Stimulated activated naive CD8-positive, alpha-beta T cell treated with anti-CD3 and anti-CD28 coated beads, Interleukin-15, Interleukin-2, amounts not matched to agents 100 U/mL and 50 U/mL, for 24 hours (primary cell): ENCODE measurements around the gene MYH13.
A peak's percentile ranks its signal among the peaks of the same experiment; 100 is the strongest.

Experiments used
- ATAC-seq: fragments of 150-1000 bp; cut with Tn5 transposase; one replicate; pipeline ENCODE4 v1.10.0; 2021
- DNase-seq: peaks from one replicate; pipeline ENCODE4 v3.0.0; 2021

MYH13 gene

DNA sequence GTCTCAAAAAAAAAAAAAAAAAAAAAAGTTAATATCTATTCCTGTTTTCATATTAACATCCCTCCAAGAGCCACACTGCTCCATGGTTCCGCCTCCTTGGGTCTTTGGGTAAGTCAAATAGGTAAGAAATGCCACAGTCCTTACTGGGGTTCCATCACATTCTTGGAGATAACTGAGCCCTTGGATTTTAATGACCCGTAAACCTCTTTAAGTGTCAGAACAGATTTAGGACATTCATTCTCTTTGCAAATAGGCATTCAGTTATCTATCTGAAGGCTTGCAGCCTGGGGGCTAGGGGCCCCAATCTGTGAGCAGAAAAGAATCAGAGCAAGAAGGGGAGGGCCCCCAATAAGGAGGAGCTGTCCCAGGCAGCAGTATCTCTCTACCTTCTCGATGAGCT lies 28.0 kb downstream of the MYH13 start:
- DNase-seq (no peak), ATAC-seq (no peak)

DNA sequence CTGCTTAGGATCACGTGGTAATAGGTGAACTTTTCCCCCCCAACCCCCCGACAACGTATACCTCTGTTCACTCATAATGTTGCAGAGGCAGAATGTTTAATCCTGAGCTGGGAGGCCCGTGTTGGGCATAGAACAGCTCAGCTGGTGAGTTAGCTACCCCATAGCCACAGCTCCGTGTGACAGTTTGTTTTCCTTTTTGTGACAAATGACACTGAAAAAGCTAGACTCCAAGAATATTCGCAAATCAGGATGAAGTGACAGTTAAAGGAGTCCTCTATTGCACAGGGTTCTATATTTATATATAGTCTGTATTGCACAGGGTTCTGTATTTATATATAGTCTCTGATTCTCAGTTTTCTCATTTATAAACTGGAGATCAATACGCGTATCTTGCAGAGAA lies 33.8 kb downstream of the MYH13 start:
- DNase-seq (no peak), ATAC-seq (no peak)

DNA sequence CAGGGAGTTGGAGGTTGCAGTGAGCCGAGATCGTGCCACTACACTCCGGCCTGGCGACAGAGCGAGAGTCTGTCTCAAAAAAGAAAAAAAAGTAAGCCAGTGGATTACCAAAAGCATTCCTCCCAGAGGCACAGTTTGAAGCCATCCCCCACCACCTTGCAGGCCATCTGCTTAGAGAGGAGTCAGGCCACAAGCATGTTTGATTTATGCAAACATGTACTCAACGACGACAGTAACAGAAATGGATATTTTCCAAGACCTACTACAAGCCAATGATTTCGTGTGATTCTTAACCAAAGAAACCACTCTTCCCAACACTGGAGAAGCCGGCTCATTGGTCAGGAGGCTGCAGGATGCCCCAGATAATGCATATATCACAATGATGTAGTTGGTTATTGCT lies 34.8 kb downstream of the MYH13 start:
- DNase-seq (no peak), ATAC-seq (no peak)

DNA sequence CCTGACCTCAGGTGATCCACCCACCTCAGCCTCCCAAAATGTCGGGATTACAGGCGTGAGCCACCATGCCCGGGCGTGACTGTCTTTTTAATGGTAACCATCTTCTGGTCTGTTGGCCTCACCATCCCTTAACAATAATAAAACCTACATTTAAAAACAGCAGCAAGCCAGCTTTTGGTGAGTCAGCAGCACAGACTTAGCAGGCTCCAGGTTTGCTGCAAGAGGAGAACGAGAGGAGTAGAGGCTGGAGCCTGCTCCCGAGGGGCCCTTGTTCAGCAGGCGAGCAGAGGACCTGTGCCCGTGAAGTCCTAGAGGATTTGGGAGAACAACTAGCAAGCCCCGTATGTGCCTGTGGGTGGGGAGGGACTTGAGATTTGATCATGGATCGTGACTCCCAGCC lies 35.7 kb downstream of the MYH13 start:
- ATAC-seq (no peak), DNase-seq (no peak)

DNA sequence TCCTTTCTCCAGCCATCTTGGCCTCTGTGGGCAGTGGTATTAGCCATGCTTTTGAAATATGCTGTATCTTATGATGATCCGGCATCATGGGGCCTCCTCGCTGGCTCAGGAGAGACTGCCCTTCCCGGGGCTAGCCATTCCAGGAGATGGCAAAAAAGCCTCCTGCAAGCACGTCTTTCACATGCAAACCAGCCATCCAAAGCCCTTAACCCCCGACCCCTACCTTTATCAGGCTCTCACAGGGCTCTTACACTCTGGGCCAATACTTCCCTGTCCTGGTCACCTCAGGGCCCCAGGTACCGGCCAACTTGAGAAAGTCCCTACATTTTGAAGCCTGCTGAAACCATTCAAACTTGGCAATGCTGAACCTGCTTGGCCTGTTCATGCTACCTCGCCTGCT lies 36.4 kb downstream of the MYH13 start:
- ATAC-seq, result no peak
- DNase-seq, result no peak

DNA sequence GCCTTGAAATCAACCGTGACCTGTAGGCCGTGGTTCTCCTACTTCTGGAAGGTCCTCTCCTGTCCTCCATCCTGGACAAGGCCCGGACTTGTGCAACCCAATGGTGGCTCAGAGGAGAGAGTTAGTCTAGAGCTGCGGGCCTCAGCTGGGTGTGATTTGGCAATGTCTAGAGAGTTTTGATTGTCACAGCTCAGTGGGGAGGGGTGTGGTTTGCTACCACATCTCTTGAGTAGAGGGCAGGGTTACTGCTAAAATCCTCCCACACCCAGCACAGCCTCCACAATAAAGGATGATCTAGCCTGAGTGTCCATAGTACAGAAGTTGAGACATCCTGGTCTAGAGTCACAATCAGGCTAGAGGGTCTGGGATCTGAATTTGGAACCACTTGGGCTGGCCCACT lies 40.3 kb downstream of the MYH13 start:
- ATAC-seq (no peak), DNase-seq (no peak)

DNA sequence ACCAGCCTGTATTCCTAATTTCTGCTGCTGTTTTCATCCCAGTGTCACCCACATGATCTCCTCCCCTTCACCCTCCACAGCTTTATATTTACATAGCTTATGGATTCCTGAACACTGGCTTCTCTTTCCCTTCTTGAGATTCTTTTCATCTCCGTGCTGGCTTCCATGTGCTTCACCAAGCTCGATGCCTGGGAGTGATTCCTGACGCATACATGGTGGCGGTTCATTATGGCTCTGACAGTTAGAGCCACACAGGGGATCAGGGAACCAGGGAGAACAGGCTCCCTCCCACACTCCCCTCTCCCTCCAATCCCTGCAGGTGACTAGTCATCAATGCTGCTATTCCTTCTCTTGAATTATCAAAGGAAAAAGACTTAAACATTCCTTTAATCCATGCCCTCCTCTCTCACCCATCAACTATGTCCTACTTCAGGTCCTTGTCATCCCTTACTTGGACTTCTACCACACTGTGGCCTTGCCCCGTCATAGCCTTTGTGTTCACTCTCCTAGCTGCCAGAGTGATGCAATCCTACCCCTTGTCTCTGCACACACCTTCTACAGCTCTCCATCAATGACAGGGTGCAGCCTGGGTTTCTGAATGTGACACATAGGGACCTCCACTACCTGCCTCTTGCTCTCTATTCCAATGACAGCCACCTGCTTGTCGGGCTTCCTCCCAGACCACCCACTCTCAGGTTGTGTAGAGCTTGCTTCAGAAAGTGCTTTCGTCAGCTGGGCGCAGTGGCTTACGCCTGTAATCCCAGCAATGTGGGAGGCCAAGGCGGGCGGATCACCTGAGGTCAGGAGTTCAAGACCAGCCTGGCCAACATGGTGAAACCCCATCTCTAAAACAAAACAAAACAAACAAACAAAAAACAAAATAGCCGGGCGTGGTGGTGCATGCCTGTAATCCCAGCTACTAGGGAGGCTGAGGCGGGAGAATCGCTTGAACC lies 43.6 kb downstream of the MYH13 start:
- ATAC-seq, result no peak
- no peak for DNase-seq

DNA sequence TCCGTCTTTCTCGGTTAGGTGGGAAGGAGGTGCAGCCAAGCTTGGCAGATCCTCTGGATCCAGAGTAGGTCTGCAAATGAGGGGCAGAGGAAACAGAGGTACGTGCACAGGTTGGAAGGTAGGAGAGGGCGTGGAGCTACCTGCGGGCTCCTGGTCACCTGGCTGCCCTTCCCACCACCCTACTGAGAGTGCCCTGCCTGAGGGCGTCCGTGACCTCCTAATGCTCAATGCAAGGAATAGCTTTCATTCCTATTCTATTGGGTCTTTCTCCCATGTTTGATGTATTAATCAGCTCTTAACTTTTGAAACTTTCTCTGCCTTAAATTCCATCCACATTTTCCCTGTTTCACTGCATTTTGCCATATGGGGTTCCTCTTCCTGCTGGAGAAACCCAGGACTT lies 44.6 kb downstream of the MYH13 start:
- DNase-seq, result no peak
- no peak for ATAC-seq

DNA sequence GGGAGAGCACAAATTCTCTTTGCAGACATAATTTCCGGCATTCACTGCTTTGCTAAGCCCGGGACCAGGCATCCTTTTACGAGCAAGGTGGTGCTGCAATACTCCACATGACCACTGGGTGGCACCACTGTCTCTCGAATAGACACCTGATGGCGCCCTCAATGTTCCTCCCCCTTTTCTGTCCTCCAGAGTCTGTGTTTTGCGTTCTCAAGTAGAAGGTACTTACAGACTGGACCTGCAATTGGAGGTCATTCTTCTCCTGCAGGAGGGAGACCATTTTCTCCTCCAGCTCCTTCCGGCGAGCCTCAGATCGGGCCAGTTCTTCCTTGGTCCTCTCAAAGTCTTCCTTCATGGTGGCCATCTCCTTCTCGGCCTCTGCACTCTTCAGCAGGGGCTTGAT lies 45.2 kb downstream of the MYH13 start:
- ATAC-seq, result peak; percentile 51
- peak; percentile 82 for DNase-seq

DNA sequence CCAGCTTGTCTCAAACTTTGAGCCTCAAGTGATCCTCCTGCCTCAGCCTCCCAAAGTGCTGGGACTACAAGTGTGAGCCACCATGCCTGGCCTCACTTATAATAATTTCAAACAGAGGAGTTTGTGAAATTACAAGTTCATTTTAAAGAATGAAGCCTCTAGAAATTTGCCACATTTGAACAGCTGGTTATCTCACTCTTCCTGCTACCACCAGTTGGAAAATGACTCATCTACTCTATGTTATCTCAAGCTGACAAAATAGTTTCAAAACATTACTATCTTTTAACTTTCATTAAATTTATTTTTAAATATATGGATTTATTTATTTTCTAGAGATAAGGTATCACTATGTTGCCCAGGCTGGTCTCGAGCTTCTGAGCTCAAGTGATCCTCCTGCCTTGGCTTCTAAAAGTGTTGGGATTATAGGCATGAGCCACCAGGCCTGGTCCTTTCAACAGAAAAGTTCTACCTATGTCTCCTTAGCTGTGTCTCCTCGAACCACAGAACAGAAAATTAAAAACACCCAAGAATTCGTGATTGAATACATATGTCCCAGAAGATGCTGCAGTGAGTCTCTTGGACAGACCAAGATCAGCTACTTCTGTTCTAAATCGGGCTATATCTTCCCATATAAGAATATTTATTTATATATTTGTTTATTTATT lies 47.6 kb downstream of the MYH13 start:
- DNase-seq (no peak), ATAC-seq (no peak)

DNA sequence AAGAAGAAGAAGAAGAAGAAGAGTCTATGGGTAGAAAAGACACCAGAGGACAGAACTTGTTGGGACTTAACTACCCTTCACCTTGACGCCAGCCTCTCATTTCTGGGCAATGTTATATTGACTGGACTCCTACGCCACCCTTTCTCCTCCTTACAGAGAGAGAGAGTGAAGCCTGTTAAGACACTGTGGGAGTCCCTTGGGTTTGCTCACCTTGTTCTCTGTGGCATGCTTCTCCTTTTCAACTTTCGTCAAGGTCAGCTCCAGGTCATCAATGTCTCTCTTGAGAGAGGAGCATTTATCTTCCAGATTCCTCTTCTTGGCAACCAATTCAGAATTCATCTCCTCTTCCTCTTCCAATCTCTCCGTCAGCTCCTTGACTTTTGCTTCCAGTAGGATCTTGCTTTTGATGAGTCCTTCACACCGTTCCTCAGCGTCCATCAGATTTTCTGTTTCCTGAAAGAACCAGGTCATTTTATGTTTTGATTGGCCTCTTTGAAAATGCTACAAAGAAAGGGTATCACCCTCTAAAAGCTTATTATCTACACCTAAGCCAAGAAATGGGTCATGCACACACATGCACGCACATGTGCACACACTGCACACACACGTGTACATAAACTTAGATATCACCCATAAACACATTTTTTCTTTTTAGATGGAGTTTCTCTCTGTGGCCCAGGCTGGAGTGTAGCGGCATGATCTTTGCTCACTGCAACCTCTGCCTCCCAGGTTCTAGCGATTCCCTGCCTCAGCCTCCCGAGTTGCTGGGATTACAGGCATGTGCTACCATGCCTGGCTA lies 48.8 kb downstream of the MYH13 start:
- DNase-seq, result no peak
- ATAC-seq, result no peak

DNA sequence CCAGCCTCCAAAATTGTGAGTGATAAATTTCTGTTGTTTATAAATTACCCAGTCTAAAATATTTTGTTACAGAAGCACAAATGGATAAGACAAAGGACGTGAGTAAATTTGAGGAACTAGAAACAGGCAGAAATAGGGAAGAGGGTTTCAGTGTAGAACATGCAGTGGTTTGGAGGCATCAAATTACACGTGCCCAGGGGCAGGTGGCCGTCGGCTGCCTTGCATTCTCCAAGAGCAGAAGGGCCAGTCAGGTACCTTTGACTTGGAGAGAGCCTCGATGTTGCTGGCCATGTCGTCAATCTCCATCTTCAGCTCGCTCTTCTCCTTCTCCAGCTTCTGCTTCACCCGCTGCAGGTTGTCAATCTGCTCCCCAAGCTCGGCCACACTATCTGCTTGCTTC lies 54.3 kb downstream of the MYH13 start:
- no peak for ATAC-seq
- no peak for DNase-seq

DNA sequence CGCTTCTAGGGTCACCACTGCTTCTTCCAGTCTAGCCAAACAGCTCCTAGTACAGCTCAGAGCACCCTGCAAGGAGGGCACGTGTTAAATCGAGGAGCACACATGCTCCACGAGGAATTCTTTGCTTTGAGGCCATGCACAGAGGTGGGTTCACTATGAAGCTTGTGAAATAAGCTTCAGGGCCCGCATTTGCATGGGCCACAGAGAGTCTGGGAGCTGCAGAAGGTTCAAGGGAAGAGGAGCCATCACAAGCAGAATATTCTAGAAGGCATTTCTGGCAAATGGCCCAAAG lies 55.3 kb downstream of the MYH13 start:
- no peak for ATAC-seq
- no peak for DNase-seq

DNA sequence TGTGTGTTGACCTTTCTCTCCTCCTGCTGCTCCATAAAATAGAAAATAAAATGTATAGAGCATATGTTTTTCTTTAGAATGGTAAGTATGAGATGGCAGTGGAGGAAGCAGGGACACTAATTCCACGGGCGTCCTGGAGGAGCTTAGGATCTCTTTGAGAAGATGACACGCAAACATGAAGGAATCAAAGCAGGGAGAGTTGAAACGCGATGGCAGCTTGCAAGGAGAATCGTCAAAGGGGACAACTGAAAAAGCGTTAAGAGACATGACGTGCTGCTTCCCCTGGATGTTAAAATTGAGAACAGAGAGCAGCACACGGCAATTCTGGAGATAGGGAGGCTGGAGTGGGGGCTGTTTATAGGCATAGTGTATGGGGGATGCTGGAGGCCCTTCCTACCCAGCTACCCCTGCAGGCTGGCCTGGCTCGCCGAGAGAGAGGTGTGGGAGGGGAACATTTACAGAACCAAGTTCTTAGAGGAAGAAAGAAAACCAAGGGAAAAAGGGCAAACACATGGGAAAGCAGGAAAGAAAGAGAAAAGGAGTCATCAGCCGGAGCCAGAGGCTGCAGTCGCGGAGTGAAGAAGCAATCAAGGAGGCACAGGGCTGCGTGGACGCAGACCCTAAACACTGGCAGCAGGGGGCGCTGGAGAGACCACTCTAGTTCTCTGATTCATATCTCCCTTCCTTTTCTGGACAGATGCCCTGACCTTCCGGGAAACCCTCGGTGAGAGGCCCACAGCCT lies 55.8 kb downstream of the MYH13 start:
- ATAC-seq (peak; percentile 61), DNase-seq (peak; percentile 67)

DNA sequence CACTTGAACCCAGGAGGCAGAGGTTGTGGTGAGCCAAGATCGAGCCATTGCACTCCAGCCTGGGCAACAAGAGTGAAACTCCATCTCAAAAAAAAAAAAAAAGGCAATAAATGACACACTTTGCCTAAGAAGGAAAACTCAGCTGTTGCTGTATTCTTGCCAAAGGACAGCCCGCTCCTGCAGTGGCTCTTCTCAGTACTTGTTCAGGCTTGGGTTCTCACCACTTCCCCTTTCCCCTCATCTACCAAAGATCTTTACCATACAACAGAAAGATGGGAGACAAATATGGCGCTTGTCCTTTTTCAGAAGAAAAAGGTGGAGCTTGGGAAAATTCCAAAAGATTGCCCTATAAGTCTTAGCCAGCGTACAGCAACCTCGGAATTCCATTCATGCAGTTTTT lies 58.5 kb downstream of the MYH13 start:
- no peak for DNase-seq
- ATAC-seq, result no peak

DNA sequence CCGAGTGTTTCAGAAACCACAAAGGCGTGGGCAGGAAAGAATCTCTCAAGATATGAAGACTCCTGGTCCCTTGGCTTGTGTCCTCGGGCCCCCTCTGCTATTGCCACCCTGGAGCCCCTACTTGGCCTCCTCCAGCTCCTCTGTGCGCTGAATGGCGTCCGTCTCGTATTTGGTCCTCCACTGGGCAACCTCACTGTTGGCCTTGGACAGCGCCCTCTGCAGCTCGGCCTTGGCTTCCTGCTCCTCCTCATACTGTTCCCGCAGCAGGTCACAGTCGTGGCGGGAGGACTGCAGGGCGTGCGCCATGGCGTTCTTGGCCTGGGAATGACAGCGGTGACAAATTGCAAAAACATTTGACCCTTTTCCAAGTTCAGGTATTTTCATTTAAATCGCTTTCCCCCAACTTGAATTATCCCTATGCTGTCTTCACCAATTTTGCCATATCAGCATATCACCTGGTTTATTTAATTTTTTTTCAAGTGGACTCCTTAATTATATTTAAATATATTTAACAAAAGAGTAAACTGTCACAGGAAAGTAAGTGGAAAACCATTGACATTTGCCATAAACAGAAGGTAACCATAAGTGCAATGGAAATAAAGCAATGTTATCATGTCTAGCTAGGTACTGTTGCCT lies 59.7 kb downstream of the MYH13 start:
- DNase-seq (no peak), ATAC-seq (no peak)

DNA sequence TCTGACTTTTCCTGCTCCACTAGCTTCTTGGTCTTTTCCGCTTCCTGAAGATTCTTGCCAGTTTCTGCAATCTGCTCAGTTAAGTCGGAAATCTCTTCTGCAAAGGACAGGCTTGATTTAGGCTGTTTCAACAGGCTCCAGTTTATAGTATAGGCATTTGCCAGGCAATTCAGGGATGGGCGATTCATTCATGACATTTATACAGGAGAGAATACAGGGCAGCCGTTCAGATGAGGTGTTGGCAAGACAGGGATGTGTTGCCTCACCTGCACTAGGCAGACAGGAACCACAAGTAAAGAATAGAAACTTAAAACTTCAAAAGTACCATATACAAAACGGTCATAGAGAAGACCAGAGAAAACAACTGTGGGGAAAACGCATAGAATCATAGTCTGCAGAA lies 61.7 kb downstream of the MYH13 start:
- ATAC-seq (no peak), DNase-seq (no peak)

DNA sequence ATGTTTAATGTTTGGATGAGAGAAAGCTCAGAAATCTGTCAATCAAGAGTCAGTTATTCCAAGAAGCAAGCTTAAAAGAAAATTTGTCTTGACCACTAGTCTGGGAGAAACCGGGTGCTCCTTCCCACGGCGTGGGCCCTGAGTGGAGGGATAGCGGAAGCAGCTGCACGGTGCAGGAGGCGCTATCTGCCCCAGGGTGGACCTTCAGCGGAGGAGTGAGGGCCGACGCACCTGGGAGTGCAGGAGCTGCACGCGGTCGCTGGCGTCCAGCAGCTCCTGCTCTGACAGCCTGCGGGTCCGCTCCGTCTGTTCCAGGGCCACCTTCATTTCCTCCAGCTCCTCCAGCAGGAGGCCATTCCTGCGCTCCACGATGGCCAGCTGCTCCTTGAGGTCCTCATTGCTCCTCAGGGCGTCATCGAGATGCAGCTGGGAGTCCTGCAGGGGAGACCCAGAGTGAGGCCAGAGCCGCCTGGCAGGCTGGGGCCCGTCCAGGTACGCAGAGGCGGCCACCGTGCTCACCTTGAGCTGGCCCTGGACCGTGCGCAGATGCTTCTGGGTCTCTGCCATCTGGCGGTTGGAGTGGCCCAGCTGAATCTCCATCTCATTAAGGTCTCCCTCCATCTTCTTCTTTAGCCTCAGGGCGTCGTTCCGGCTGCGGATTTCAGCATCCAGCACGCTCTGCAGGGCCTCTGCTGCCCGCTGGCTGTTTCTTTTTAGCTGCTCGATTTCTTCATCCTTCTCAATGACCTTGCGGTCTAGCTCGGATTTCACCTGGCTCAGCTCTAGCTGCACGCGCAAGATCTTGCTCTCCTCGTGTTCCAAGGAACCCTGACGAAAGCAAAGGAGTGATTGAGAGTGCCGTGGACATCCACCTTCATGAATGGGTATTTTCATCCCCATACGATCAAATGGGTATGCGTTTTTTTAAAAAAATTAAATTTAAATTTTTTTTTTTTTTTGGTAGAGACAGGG lies 63.5 kb downstream of the MYH13 start:
- no peak for DNase-seq
- ATAC-seq, result no peak

DNA sequence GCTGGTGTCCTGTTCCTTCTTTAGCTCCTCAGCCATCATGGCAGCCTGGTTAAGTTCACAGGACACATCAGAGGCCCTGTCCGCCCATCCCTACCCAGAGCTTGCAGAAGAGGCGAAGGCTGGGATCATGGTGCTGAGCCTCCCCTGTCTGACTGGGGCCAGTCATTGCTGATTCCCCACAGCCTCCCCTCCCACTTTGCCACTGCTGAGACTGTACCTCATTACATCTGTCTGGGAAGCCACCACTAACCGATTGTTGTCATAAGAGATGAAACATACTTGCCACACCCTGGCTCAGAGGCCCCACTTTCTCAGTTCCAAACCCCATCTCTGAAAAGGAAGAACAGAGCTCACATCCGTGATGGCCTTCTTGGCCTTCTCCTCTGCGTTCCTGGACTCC lies 66.2 kb downstream of the MYH13 start:
- no peak for DNase-seq
- ATAC-seq, result no peak

DNA sequence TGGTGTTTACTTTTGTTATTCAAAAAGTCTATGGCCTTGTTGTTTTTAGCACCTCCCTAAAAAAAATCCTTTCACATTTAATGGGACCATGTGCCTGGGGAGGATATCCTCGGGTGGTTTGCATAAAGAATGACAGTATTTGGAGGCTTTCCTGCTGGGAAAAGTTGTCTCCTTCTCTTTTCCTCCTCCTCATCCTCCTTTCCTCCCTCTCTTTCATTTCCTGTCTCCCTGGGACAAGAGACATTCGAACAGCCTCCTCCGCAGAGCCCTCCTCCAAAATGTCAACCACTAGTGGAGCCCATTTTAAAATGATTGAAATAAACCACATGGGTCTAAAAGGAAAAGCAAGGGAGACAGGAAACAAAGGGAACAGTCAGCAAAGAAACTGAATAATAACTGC lies 67.4 kb downstream of the MYH13 start:
- ATAC-seq (no peak), DNase-seq (no peak)
